GM18519 (cell line): ENCODE data around the gene FAM110A.
"Not testable (repeated sequence)": the region's sequence is repeated elsewhere in the genome, so short reads cannot be mapped to it uniquely, and the experiment has no call there.

ENCODE experiments used
- ATAC-seq: cut with Tn5 transposase; IDR thresholded peaks from one replicate; pipeline ENCODE4 v1.9.1; 2021; ENCODE audit warnings: mild to moderate bottlenecking, moderate library complexity; ENCODE audit not compliant: unreplicated experiment, low FRiP score

FAM110A gene

DNA sequence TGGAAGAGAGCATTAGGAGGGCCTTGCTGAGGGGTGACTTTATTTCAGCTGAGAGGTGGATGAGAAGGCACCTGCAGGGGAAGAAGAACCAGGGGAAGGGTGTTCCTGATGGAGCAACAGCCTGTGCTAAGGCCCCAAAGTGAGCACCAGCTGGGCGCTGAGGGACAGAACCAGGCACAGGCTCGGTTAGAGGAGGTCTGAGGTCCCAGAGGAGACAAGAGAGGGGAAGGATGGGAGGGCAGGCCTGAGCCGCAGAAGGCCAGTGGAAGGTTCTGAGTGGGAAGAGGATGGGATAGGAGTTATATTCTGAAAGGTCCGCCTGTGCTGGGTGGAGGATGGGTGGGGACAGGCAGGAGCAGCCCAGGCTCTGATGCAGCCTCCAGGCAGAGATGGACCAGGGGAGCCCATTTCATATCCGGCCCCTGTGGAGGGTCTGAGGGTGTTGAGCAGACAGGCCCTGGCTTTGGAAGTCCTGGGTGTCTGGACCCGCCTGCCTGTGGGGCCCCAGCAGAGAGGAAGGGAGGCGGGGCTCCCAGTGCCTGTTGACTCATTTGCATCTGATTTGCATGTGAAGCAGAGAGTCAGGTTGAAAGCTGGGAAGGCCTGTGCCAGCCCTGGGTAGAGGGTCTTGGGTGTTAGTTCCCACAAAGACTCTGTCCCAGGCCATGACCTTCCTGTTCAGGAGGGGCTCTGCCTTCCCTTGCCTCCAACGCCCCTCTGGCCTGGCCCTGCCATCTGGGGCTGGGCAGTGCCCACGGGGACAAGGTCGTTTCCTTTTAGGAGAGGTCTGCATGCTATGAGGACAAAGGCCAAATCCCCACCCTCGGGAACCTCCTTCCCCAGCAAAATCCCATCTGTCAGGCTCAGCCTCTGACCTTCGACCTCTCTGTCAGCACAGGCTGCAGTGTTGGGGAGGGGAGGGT lies 10.6 kb upstream of the FAM110A start:
- no peak for ATAC-seq

DNA sequence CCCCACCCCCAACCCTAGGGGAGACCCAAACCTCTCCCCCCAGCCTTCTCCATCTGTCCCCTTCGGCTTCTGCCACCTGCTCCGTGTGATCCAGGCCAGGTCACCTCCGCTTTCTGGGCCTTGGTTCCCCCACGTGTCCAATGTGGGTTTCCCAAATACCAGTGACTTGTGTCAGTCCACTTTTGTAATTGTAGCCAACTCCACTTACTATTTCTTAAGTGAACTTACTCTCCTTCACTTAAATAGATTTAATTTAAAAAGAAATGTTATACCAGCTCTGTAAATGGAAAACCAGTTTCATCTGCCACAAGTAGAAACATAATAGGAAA lies 10.0 kb upstream of the FAM110A start:
- ATAC-seq = no peak

DNA sequence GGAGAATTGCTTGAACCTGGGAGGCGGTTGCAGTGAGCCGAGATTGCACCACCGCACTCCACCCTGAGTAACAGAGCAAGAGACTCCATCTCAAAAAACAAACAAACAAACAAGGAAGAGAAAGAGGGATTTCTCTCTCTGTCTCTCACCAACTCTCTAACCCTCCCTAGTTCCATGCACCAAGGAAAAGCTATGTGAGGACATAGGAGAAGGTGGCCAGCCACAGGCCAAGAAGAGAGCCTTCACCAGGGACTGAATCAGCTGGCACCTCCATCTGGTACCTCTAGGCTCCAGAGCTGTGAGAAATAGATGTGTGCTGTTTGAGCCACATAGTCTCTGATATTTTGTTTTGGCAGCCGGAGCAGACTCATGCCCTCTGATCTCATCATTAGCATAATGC lies 9.0 kb upstream of the FAM110A start:
- no peak for ATAC-seq

- no peak for ATAC-seq
These were observed 8.6 kb upstream of the FAM110A start for GRCh38 chr20:824916-825315.

GRCh38 chr20:825710-826421 lies 7.6 kb upstream of the FAM110A start:
- ATAC-seq = no peak

- ATAC-seq = no peak
These were observed 6.7 kb upstream of the FAM110A start for GRCh38 chr20:826695-827323.

GRCh38 chr20:827981-828380 lies 5.5 kb upstream of the FAM110A start:
- ATAC-seq = not testable (repeated sequence)

- ATAC-seq = no peak
These were observed 4.5 kb upstream of the FAM110A start for GRCh38 chr20:828987-829386.

GRCh38 chr20:829551-829950 lies 4.0 kb upstream of the FAM110A start:
- ATAC-seq = no peak

GRCh38 chr20:830011-830521 lies 3.4 kb upstream of the FAM110A start:
- ATAC-seq = no peak

- ATAC-seq = no peak
These were observed 2.3 kb upstream of the FAM110A start for GRCh38 chr20:831251-831650.

- ATAC-seq = no peak
These were observed 1.6 kb upstream of the FAM110A start for GRCh38 chr20:831956-832355.

GRCh38 chr20:833121-833449 lies 430 bp upstream of the FAM110A start:
- ATAC-seq = no peak

- no peak for ATAC-seq
These were observed 734 bp downstream of the FAM110A start for GRCh38 chr20:834151-834746.

DNA sequence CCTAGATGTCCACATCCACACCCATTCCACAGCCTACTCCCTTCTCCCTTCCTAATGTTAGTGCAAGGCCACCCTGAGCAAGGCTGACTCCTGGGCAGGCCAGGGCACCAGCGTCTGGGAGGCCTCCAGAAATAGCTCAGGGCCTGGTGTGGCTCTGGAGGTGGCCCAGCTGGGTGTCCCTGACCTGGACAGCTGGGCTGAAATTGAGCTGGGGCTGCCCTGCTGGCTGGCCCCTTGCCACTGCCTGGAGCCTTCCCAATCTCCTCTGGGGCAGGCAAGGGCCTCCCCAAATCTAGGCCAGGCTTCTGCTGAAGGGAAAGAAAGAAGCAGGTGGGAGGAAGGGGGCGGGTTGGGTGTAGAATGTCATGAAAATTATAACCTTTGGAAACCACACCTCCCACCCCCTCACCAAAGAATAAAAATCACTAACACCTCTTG lies 2.1 kb downstream of the FAM110A start:
- ATAC-seq = no peak

DNA sequence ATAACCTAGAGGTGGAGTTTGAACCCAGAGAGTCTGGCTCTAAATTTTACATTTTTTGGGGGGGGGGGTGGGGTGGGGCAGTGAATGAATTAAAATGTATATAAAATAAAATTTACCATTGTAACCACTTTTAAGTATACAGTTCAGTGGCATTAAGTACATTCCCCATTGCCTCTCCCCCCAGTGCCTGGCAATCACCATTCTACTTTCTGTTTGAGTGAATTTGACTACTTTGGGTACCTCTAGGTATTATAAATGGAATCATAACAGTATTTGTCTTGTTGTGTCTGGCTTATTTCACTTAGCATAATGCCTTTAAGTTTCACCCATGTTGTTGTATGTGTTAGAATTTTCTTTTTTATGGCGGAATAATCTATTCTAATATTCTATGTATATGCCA lies 2.7 kb downstream of the FAM110A start:
- ATAC-seq = no peak

DNA sequence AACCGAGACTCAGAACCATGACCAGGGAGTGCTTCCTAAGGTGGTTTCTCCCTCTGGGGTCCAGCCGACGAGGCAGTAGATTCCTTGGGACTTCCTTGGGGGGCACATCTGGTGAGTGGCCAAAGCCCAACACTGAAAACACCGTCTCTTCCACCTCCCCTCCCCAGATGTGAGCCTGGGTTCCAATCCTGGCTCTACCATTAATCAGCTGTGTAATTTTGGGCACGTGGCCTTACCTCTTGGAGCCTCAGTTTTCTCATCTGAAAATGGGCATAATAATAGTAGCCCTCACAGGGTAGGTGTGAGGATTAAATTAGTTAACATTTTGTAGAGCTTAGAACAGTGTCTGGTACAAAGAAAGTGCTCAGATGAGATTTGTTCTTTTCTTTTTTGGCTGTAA lies 5.5 kb downstream of the FAM110A start:
- ATAC-seq = no peak

DNA sequence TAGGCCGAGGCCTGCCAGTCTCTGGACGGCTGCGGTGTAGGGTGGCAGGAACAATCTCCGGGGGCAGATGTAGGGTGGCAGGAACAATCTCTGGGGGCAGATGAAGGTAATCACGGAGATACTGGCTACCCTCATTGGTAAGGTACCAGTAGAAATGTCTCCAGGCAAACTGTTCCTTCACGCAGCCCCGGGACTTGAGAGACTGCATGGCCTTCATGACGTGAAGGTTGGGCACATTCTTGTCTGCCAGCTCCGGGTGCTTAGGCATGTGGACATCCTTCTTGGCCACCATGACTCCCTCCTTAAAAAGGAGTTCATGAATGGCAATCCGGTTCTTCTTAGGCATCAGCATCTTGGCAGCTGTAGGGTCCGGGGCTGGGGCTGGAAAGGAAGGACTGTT lies 6.1 kb downstream of the FAM110A start:
- ATAC-seq = no peak

GRCh38 chr20:840503-840857 lies 7.0 kb downstream of the FAM110A start:
- ATAC-seq = no peak

GRCh38 chr20:840858-841567 lies 7.5 kb downstream of the FAM110A start:
- no peak for ATAC-seq
